ENCODE data around the gene DMD.

Gene DMD

DNA sequence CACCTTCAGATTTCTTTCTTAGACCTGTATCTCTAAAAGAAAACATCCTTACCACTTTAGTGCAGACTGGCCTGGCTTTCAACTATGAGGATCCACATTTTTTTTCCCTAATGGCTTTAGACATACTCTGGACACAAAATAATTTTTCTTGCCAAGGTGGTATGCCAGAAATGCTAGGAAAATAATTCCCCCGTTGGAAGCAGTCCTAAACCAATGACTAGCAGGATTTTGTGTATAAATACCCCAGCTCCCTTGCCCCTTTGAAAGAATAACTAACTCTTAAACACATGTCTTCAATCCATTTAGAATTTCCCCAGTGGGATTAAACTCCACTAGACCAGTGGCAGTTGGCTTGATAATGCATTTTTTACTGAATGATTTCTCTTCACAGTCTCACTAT, 1639.0 kb downstream of the DMD start:
- no peak for DNase-seq

DNA sequence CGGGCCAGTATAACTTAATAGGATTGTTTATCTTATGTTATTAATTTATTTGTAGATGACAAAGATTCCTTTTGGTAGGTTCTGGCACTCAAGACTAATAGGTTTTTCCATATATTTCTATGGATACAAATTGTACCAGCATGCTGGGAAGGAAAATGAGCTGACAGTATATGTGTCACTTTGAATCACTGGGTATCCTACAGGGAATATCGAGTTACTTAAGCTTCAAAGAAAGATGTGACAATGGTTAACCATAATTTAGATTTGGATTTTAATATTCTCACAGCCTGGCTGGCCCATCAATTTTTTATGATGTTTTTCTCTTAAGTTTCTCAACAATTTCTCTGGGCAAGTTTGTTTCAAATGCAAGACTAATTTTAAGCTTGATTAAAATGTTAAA, 1640.7 kb downstream of the DMD start:
- no peak for DNase-seq

DNA sequence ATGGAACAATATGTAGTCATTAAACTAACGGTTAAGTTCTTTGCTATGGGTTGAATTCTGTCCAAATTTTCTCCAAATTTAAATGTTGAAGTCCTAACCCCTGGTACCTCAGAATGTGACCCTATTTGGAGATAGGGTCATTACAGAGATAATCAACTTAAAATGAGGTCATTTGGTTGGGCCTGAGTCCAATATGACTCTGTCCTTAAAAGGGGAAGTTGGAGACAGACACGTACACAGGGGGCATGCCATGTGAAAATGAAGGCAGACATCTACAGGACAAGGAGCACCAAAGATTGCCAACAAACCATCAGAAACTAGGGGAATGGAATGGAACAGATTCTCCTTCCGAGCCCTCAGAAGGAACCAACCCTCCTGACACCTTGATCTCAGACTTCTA, 1647.6 kb downstream of the DMD start:
- no peak for DNase-seq

DNA sequence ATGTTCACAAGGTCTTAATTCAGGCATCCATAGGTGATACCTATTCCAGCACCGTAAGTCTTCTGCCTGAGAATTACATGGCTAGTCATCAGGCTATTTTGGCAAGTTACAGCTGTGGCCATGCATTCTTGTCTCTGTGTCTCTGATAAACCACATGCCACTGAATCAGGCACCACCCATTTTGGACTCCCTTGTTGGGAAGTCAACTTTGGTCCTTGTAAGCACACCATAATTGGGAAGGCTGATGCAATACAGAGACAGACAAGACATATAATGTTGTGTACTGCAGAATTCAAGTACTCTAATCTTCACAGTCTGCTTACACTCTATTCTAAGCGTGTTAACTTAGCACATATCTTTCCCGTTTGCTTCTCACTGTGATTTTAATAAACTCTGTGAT, 1655.8 kb downstream of the DMD start:
- no peak for DNase-seq

DNA sequence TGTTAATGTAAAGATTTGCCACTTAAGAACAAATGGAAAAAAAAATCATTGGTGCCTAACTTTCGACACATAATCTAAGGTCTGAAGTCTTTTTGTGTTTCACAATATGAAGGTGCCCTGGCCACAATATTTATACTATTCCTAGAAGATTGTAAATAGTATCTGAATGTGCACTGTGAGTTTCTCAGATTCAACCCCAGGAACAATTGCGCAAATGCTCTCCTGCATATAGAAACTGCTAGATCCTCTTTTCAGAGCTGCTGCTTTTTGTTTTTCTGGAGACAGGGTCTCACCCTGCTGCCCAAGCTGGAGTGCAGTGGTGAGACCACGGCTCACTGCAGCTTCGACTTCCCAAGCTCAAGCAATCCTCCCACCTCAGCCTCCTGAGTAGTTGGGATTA, 1659.4 kb downstream of the DMD start:
- DNase-seq: no peak

DNA sequence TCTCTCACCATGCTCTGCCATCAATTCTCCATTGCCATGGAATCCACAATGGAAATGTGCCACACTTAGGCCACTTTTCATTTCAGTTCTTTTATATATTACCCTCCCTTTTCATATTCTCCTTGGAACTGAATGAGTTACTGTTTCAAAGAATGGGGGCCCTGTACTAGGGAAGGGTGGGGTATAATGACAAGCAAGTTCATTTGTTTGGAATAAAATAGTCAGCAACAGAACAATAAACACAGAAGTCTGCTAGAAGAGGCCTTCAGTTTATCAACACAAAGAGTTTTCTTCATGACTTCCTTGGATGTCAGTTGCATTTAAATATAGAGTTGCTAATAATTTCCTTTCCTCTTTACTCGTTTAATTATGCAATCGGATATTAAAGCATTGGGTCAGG, 1661.2 kb downstream of the DMD start:
- DNase-seq: no peak

DNA sequence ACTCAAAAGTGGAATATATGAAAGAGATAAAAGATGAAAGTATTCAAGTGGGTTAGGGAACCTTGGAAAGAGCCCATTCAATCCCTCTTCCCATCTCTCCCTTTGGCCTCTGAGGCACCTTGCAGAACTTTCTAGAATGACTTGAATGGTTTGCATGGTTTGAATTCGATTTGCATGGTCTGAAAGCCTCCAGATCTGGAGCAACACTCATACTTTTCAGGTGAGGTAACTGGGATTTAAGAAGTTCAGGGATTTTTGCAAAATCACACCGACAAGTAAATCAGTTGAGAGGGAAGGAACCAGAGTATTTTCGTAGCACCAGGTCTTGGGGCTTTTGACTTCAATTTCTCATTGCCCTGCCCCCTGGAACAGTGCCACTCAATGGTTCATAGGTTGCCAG, 1663.5 kb downstream of the DMD start:
- DNase-seq: no peak

DNA sequence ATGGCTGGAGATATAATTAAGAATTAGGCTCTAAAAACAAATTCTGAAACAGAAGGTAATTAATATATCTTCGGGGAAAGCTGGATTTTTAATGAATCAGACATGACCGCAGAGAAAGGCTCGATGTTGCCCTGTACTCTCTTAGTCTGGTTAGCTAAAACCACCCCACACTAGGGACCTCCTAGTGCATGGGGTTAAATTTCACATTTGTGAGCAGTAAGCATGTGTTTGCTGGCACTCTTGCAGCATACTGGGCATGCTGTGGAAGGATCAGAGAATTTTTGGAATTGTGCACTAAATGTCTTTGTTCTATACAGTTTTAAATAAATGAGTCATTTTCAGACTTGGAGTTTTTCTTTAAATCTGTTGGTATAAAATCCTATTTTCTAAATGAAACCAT, 1663.9 kb downstream of the DMD start:
- no peak for DNase-seq

DNA sequence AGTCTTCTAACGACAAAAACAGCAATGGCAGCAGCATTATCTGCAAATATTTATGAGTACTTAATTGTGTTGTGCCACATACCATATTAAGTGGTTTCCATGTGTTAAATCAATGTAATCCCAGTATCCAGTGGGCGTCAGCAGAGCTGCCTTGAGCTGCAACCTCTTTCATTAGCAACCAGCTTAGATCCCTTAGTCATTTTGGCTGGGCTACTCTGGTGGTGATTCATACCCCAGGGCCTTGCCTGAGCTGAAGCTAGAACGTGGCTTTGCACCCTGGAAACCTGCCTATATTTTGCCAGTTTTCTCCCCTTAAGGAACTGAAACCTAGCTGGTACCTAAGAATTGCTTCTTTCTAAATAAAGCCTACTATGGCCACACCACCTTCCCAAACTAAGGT, 1665.2 kb downstream of the DMD start:
- DNase-seq: no peak

DNA sequence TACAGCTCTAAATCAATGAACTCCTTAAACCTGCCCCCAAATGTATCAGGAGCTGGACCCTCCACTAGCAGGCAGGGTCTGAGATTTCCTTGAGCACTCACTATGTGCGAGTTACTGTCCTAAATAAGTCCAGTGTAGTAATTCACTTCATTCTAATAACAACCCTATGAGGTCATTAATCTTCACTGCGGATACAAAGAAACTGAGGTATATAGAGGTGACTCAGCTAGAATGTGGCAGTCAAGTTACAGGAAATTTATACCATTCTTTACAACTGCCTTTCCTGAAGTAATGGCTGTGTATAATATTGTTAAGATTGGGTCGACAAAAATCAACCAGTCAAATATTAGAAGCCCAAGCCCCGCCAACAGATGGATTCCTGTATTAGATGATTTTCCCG, 1665.6 kb downstream of the DMD start:
- DNase-seq: no peak

DNA sequence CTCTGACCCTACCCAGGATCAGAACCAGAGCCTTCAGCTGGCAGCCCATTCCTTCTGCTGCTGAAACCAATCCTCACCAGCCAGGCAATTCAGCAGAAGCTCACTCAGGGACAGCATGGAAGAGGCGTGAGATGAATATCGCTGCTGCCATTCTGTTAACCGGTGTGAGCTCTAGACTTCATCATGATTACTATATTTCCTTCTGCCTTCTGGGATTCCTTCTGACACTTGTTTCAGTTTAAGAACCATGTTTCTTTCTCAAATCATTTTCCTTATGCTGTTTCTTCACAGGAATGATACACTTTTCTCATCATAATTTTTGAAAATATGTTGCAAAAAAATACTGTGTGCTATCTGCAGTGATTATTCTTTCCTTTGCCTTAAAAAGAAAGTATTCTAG, 1666.2 kb downstream of the DMD start:
- no peak for DNase-seq

DNA sequence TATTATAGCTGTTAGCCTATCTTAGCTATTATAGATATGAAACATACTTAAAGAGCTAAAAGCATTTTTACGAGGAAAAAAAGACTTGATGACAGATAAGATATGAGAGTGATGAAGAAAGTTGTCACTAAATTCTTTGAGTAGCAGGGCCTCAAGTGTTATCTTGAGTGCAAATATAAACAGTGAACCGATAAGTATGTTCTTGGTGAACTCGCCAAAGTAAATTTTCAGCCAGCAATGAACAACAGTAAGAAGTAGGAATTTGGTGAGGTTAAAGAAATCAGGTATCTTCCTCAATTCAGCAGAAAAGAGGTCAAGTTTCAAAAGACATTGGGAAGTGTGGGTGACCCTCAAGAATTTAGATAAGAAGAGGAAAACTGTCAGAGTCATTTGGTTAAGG, 1667.7 kb downstream of the DMD start:
- no peak for DNase-seq

DNA sequence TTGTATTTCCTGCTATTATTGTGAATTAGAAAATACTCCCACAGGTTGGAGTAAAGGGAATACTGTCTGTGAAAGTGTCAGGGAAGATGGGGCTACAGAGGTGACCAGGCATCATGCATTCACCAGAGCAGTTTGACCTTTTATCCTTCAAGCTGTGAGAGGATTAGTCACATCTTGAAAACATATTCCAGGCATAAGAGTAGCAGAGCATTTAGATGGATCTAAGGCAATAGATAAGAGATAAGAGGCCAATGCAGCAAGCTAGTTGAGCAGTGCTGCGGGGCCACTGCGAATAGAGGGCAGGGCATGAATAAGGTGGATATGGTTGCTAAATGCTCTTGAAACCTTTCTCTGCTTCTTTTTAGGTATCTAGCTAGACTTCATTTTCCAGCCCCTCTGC, 1668.8 kb downstream of the DMD start:
- no peak for DNase-seq

DNA sequence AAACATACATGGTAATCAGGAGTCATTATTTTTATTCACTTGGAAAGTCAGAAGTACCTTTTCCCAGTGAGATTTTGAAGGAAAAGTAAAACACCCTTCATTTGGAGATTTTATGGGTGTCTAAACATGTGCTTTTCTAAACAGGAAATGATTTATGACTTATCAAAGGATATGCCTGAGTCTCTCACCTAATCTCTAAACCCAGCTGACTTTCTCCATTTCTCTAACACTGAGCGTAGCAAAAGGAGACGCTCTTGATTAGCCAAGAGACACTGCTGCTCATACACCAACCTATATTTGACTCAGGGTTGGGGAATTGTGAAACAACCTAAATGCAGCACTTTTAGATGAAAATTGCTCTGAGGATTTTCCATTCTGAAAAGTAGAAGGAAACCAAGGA, 1671.0 kb downstream of the DMD start:
- no peak for DNase-seq

DNA sequence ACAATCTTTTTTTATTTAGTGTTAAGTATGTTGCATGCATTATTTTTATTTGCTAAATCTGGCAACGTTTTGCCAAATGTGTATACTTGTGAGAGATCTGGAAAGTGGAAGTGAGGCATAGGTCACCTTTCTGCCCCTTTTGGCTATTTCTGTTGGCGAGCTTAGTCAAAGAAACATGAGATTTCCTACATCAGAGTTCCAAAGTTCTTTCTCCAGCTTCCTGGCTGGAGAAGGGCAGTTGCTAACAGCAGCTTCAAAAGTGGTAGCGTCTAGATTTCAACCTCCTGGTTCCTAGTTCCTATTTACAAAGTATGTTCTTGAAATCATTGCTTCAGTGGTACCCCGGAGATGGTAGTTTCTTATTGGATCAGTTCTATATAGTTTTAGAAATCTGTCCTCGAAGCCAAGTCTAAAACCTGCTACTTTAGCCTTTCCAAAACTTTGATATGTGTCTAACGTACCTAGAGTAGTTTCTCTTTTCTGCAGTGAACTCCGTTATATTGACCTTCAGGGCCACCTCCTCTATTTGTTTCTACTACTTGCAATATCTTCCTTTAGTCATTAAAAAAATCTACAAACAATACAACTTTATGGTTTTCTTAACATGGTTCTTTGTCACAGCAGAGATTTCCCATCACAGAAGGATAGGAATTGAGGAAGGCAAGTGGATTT, 1683.8 kb downstream of the DMD start:
- no peak for DNase-seq

DNA sequence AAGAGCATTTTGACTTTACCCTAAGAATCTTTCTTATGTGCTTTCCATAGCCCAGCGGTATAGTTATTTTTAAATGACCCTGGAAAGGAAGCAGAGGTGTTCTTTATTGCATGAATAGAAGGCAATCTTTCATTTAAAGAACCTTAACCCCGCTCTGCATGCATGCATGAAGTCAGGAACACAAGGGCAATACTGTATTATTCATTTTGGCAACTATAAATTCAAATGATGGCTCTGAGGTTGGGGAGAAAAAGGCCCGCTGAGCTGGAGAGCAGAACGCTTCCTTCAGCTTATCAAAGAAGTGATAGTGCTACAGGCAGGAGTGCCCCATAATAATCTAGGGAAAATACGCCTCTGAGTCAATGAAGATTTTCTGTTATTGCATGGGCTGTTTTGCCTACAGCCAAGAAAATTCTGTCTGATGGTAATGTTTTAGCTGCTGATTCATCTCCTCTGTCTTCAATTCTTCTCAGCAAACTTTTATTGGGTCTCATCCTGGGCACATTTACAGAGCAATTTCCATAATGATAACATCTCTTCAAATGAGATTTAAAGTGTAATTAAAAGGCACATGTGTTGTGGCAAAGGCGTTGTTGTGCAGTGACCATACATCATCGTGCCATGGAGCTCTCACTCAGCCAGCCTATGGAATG, 1687.3 kb downstream of the DMD start:
- DNase-seq: no peak

DNA sequence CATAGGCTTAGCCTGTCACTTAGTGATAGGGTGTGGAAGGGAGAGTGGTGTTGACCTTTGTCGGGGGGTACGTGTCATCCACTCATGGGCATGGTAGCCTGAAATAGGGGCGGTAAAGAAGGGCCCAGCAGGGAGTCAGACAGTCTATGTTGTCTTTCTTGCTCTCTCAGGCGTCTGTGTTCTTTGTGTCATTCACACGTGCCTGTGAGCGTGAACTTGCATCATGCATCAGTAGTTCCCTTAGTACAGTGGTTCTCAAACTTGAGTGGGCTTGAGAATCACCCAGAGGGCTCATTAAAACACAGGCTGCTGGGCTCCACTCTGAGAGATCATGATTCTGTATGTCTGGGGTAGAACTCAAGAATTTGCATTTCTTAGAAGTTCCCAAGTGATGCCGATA, 1688.6 kb downstream of the DMD start:
- DNase-seq: no peak

DNA sequence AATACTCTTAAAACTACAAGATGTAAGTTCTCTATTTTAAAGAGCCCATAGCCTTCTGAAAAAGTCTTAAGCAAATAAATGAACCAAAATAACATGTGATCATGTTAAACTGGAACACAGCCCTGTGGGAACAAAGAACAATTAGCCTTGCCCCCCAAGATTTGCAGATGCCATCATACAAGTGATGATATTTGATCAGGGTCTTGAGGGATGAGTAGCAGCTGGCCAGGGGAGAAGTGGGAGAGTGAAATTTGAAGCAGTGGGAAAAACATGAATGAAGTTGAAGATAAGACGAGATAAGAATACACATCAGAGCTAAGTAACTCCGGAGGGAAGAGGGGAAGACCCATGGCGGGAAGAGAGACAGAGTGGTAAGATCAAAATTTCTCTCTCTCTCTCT, 1689.4 kb downstream of the DMD start:
- no peak for DNase-seq

DNA sequence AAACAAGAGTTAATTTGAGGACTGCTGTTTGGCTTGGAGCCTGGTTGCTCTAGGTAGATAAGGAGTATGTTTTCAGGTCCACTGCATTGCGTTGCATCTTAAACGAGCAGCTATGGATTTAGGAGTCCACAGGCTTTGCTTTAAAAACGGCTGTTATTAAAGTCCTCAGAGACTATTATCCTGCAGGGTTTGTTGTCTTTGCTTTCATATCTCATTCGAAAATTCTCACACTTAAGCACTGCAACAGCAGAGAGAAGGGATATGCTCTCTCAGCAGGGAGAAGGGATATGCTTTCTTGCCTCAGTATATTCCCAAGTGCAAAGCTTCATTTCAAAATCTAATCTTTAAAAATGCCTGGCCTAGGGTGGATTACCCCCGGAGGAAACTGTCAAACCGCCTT, 1694.8 kb downstream of the DMD start:
- DNase-seq: no peak

DNA sequence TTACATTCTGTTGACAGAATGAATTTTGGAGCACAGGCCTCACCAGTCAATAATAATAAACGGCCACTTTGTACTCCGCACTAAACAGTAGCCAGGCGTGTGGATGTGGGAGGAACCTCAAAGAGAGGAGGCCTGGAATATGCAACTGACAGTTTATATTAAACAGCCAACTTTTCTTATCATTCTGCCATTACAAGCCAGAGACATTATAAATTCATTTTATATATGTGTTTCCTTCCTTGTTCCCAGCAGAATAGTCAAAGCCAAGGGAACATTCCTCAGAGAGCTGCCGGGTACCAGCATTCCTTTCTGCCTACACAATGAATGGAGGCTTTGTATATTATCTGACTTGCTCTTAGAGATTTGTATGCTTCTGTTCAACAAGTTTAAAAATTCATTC, 1703.0 kb downstream of the DMD start:
- DNase-seq: no peak

DNA sequence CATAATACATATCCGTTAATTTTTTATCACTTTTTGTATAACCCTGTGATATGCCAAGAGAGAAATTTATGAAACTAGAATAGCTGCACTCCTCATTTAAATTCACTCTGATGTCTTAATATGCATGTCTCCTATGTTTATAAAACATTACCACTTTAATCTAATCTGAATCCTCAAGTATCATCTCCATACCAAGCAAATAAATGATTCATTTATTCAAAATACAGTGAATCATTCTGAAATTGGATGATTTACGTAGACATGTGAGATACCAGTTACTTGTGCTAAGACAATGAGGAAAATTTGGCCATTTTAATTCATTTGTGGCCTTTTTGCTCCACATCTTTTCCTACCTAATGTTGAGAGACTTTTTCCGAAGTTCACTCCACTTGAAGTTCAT, 1704.4 kb downstream of the DMD start:
- no peak for DNase-seq

DNA sequence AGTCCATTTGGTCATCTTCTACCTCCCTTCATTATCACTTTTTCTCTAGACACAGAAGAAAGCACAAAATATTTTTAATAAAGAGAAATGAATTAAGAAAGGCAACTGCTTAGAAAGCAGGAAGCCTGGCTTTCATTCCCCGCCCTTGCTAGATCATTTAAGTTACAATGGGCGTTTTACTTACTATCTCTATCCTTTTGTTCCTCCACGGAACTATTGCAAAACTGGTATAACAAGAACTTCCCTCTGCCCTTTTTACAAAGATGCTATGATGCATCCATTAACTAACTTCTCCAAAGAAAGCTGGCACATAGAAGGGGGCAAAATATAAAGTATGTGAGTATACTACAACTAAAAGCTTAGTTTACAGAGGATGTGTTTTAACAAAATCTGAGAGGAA, 1705.0 kb downstream of the DMD start:
- DNase-seq: no peak

DNA sequence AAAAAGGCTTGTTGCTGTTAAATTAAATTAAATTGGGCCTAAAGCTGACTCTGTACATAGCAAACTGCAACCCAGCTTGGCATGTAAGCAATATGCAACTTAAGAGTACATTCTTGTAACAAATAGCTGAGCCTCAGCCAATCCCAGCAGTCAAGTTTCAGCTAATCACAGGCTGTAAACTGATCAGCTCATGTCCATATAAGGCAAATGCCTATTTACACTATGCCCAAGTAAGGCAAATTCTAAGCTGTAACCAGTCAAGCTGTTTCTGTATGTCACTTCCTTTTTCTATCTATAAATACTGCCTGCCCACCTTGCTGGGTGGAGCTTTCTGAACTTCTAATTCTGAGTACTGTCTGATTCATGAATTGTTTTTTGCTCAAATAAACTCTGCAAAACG, 1710.4 kb downstream of the DMD start:
- no peak for DNase-seq

DNA sequence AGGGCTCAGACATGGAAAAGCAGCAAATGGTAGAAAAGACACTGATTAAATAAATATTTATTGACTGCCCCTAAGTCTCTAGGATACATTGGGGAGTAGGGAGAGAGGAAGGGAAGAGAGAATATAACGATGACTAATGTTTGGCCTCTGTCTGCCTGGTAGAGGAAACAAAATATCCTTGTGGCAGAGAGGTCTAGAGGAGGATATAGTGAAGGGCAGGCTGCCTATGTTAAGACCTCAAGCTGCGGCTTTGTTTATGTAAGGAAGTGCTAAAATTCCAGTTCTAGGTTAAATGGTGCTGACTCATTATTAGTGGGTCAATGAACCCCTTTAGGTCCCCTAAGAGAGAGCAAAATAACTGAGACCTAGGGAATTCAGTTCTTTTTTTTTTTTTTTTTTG, 1712.2 kb downstream of the DMD start:
- no peak for DNase-seq

DNA sequence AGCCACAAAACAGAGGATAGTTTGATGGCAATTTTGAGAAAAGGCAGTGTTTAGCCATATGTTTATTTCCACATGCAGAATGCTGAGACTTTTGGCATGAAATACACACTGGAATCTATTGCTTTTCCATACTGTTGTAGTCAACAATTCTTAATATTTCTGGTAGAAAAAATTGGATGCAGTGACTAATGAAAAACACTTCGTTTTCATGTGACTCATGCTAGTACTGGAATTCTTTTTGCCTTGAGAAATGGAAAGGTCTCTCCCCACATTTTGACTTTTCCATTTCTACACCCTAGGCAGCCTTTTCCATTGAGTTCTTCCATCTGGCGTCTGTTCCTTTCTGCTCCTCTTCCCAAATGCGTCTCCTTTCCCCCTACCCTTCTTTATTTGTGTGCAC, 1714.3 kb downstream of the DMD start:
- no peak for DNase-seq

Measured in CD4-positive, alpha-beta T cell treated with Interleukin-17A for 4 hours (primary cell).